OCI-LY1 (cell line): ENCODE results near the gene EXOC1L.
"Not testable (repeated sequence)": the region's sequence is repeated elsewhere in the genome, so short reads cannot be mapped to it uniquely, and the experiment has no call there.

Source experiments
- H2AFZ ChIP-seq: fragments of 200-600 bp; sonication (generic), shearing (Covaris generic); 2 replicates; pipeline ENCODE4 v1.6.0; 2014; ENCODE audit warnings: antibody characterized with exemption, mild to moderate bottlenecking, low read length
- H3F3A ChIP-seq: fragments of 200-600 bp; sonication (generic), shearing (Covaris generic); 2 replicates; pipeline ENCODE4 v1.6.0; 2014; ENCODE audit warnings: mild to moderate bottlenecking, antibody characterized with exemption, low read length, moderate library complexity; ENCODE audit not compliant: insufficient read depth
- H3K27ac ChIP-seq: fragments of 200-600 bp; sonication (generic); 2 replicates; pipeline ENCODE4 v1.5.1; 2014; ENCODE audit warnings: low read length, mixed run types, mild to moderate bottlenecking, low read depth; ENCODE audit not compliant: poor library complexity, severe bottlenecking
- H3K27me3 ChIP-seq: fragments of 200-600 bp; sonication (generic); 2 replicates; pipeline ENCODE4 v1.6.0; 2014; ENCODE audit warnings: antibody characterized with exemption, mild to moderate bottlenecking, low read length, moderate library complexity; ENCODE audit not compliant: insufficient read depth
- H3K36me3 ChIP-seq: fragments of 200-600 bp; sonication (generic); 2 replicates; pipeline ENCODE4 v1.6.1; 2014; ENCODE audit warnings: mild to moderate bottlenecking, antibody characterized with exemption, low read length, moderate library complexity, mixed read lengths; ENCODE audit not compliant: insufficient read depth
- H3K4me1 ChIP-seq: fragments of 200-600 bp; sonication (generic); 2 replicates; pipeline ENCODE4 v1.5.1; 2014; ENCODE audit warnings: mild to moderate bottlenecking, low read length, moderate library complexity; ENCODE audit not compliant: insufficient read depth, severe bottlenecking
- H3K4me2 ChIP-seq: fragments of 200-600 bp; sonication (generic), shearing (Covaris generic); 2 replicates; pipeline ENCODE4 v1.6.1; 2014; ENCODE audit warnings: low read length
- H3K4me3 ChIP-seq: fragments of 200-600 bp; sonication (generic); 2 replicates; pipeline ENCODE4 v1.5.1; 2014; ENCODE audit warnings: low read length, low read depth, mild to moderate bottlenecking, mixed read lengths; ENCODE audit not compliant: poor library complexity, severe bottlenecking
- H3K79me2 ChIP-seq: fragments of 200-600 bp; shearing (Covaris generic); 2 replicates; pipeline ENCODE4 v1.6.1; 2016; ENCODE audit warnings: mixed run types, low read length, mixed read lengths; ENCODE audit not compliant: insufficient read depth
- H3K9ac ChIP-seq: fragments of 200-600 bp; sonication (generic), shearing (Covaris generic); 2 replicates; pipeline ENCODE4 v1.6.1; 2014; ENCODE audit warnings: mild to moderate bottlenecking, low read length, mixed read lengths
- H3K9me2 ChIP-seq: fragments of 200-600 bp; sonication (generic), shearing (Covaris generic); 2 replicates; pipeline ENCODE4 v1.6.1; 2014; ENCODE audit warnings: low read depth, mild to moderate bottlenecking, low read length, mixed read lengths
- H3K9me3 ChIP-seq: fragments of 200-600 bp; shearing (Covaris generic); 2 replicates; pipeline ENCODE4 v1.6.1; 2014; ENCODE audit warnings: low read length, mixed read lengths
- H4K20me1 ChIP-seq: fragments of 200-600 bp; sonication (generic), shearing (Covaris generic); 2 replicates; pipeline ENCODE4 v1.6.0; 2016; ENCODE audit warnings: mild to moderate bottlenecking, low read length; ENCODE audit not compliant: insufficient read depth
- EZH2 ChIP-seq: fragments of 200-600 bp; sonication (generic), shearing (Covaris generic); IDR thresholded peaks from 2 replicates; pipeline ENCODE4 v1.8.0; 2017; ENCODE audit warnings: borderline replicate concordance, mixed run types, mild to moderate bottlenecking, antibody characterized with exemption, low read length, moderate library complexity, mixed read lengths
- TF ChIP-seq, protein P1 (sequence below): fragments of 200-600 bp; sonication (generic), shearing (Covaris generic); IDR thresholded peaks from 2 replicates; pipeline ENCODE4 v1.5.1; 2017; ENCODE audit warnings: mild to moderate bottlenecking, antibody characterized with exemption, low read length, moderate library complexity, mixed read lengths

EXOC1L gene

DNA sequence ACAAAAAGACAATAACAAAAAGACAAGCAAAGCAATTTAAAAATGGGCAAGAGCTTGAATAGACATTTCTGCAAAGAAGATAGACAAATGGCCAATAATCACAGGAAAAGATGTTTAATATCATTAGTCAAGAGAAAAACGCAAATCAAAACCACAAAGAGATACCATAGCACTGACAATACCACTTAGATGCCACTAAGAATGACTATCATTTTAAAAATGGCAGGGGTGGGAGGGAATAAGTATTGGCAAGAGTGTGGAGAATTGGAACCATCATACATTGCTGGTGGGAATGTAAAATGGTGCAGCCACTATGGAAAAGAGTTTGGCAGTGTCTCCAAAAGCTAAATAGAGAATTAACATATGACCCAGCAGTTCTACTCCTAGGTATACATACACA, 18.8 kb downstream of the EXOC1L start:
- H2AFZ ChIP-seq = no peak overlapping the region
- H3K79me2 ChIP-seq = no peaks in the 10 kb centered on the region
- no peak overlapping the region for H3K4me2 ChIP-seq
- H3K9me3 ChIP-seq = 0 out of 2 replicates have a peak, but pooled peaks cover 2% of the 10 kb centered on the region
- no peaks in the 10 kb centered on the region for H3K9me2 ChIP-seq
- no peaks in the 10 kb centered on the region for H4K20me1 ChIP-seq
- TF ChIP-seq EZH2 = no peak
- TF ChIP-seq, protein P1, sequence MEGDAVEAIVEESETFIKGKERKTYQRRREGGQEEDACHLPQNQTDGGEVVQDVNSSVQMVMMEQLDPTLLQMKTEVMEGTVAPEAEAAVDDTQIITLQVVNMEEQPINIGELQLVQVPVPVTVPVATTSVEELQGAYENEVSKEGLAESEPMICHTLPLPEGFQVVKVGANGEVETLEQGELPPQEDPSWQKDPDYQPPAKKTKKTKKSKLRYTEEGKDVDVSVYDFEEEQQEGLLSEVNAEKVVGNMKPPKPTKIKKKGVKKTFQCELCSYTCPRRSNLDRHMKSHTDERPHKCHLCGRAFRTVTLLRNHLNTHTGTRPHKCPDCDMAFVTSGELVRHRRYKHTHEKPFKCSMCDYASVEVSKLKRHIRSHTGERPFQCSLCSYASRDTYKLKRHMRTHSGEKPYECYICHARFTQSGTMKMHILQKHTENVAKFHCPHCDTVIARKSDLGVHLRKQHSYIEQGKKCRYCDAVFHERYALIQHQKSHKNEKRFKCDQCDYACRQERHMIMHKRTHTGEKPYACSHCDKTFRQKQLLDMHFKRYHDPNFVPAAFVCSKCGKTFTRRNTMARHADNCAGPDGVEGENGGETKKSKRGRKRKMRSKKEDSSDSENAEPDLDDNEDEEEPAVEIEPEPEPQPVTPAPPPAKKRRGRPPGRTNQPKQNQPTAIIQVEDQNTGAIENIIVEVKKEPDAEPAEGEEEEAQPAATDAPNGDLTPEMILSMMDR = no peak
- no peak overlapping the region for H3K4me3 ChIP-seq
- no peak overlapping the region for H3K27ac ChIP-seq
- no peaks in the 10 kb centered on the region for H3F3A ChIP-seq
- no peaks in the 10 kb centered on the region for H3K36me3 ChIP-seq
- H3K27me3 ChIP-seq = no peaks in the 10 kb centered on the region
- H3K9ac ChIP-seq = no peak overlapping the region
- H3K4me1 ChIP-seq = no peaks in the 10 kb centered on the region

GRCh38 chr4:55838952-55839351, 19.4 kb downstream of the EXOC1L start:
- Histone ChIP-seq H3K9me3 (0 out of 2 replicates have a peak, but pooled peaks cover 2% of the 10 kb centered on the region), H3K27ac (no peak overlapping the region), H2AFZ (no peak overlapping the region), H3K4me1 (no peaks in the 10 kb centered on the region), H3K27me3 (no peaks in the 10 kb centered on the region), H4K20me1 (no peaks in the 10 kb centered on the region), H3K36me3 (no peaks in the 10 kb centered on the region), H3K4me3 (no peak overlapping the region), H3K9me2 (no peaks in the 10 kb centered on the region), H3K4me2 (no peak overlapping the region), H3K79me2 (no peaks in the 10 kb centered on the region), H3K9ac (no peak overlapping the region), H3F3A (no peaks in the 10 kb centered on the region)
- TF ChIP-seq, protein P1 = no peak
- TF ChIP-seq EZH2 = no peak

DNA sequence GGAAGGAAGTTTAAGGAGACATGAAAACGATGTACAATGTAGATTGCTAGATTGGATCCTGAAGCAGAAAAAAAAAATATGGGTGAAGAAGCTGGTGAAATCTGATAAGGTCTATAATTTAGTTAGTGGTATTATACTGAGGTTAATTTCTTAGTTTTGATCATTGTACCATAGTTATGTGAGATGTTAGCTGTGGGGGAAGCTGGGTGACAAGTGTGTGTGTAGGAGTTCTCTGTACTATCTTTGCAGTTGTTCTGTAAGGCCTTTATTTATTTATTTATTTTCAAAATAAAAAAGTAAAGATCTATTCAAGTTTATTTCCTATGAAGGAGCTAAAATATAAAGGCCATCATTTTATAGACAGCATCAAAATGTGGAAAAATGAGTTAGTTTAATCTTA, 21.4 kb downstream of the EXOC1L start:
- H3K79me2 ChIP-seq = no peaks in the 10 kb centered on the region
- H3K4me2 ChIP-seq = no peak overlapping the region
- no peaks in the 10 kb centered on the region for H3K36me3 ChIP-seq
- H3F3A ChIP-seq = no peaks in the 10 kb centered on the region
- TF ChIP-seq, protein P1 = no peak
- no peak for TF ChIP-seq EZH2
- no peaks in the 10 kb centered on the region for H3K9me2 ChIP-seq
- H3K9me3 ChIP-seq = 0 out of 2 replicates have a peak, but pooled peaks cover 2% of the 10 kb centered on the region
- no peaks in the 10 kb centered on the region for H4K20me1 ChIP-seq
- no peak overlapping the region for H2AFZ ChIP-seq
- no peaks in the 10 kb centered on the region for H3K4me1 ChIP-seq
- H3K9ac ChIP-seq = no peak overlapping the region
- no peak overlapping the region for H3K4me3 ChIP-seq
- no peaks in the 10 kb centered on the region for H3K27me3 ChIP-seq
- H3K27ac ChIP-seq = no peak overlapping the region

- not testable (repeated sequence) for H3K4me2 ChIP-seq, H3K4me3 ChIP-seq, H3K27me3 ChIP-seq, H3K9me3 ChIP-seq, H3K9me2 ChIP-seq, H3K4me1 ChIP-seq, H3K79me2 ChIP-seq, H3K36me3 ChIP-seq, H4K20me1 ChIP-seq, H3F3A ChIP-seq, H3K27ac ChIP-seq, H3K9ac ChIP-seq, H2AFZ ChIP-seq
These were observed 22.0 kb downstream of the EXOC1L start for GRCh38 chr4:55841373-55842239.

DNA sequence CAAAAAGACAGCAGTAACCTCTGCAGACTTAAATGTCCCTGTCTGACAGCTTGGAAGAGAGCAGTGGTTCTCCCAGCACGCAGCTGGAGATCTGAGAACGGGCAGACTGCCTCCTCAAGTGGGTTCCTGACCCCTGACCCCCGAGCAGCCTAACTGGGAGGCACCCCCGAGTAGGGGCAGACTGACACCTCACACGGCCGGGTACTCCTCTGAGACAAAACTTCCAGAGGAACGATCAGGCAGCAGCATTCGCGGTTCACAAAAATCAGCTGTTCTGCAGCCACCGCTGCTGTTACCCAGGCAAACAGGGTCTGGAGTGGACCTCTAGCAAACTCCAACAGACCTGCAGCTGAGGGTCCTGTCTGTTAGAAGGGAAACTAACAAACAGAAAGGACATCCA, 22.7 kb downstream of the EXOC1L start:
- not testable (repeated sequence) for H3F3A ChIP-seq, H3K4me3 ChIP-seq, H3K9me3 ChIP-seq, H3K9ac ChIP-seq, H3K27ac ChIP-seq, H3K27me3 ChIP-seq, H3K4me1 ChIP-seq, H3K4me2 ChIP-seq, H2AFZ ChIP-seq, H3K36me3 ChIP-seq, H3K79me2 ChIP-seq, H4K20me1 ChIP-seq, H3K9me2 ChIP-seq
